ENCODE measurements around the gene CYP2W1. TPM values are rescaled to one million over a fixed set of nuclear protein-coding genes. Genes with fewer than 3 reads are reported as not detected.

The CYP2W1 gene
- polyA plus RNA-seq, 1 donor (not counting 4 experiments of a cell fraction or from before 2014, with no cell fraction given) = 0.05 TPM

DNA sequence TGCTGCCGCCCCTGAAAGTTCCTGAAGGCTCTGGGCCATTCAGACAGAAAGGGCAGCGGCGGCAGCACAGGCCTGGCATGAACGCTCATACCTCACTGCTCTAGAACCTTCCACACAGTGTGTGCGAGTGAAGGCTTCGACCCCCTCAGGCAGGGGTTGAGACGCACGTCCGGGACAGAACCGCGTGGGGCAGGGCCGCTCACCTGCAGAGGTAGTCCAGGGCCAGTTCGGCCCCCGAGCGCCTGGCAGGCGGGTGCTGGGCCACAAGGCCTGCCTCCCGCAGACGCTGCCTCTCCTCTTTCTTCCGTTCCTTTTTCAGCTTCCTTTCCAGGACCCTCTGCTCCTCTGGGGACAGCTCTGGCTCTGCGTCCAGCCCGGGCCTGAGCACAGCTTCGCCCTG, 26.8 kb downstream of the CYP2W1 start:
- H3K79me2 ChIP-seq (ENCODE audit: control insufficient read depth, insufficient read depth, low read length) = peaks cover 9% of the 10 kb centered on the region
- FAIRE-seq (no peak), DNase-seq (ENCODE audit: low read depth, low spot score) (no peak)
- no peak overlapping the region for H2AFZ ChIP-seq (ENCODE audit: control insufficient read depth, low read length)
- no peak overlapping the region for H3K4me3 ChIP-seq (ENCODE audit: control insufficient read depth in 2 of 3, extremely low read depth in 1 of 3, insufficient read depth in 2 of 3, low read depth in 1 of 3, low read length in 3 of 3)
- H3K9ac ChIP-seq (ENCODE audit: control insufficient read depth, extremely low read depth, insufficient read depth, low read length) = no peak overlapping the region
- H3K9me3 ChIP-seq (ENCODE audit: control insufficient read depth, low read depth, low read length) = no peaks in the 10 kb centered on the region
- dilution Hi-C loops (cut with MboI; ENCODE audit: extremely low pct_ligation_motif_present, low sequenced_read_pairs) = no loop called here
- peaks cover 8% of the 10 kb centered on the region for H3K4me1 ChIP-seq (ENCODE audit: control insufficient read depth, extremely low read depth, insufficient read depth, low read length)
- H3K36me3 ChIP-seq (ENCODE audit: control insufficient read depth in 2 of 2, extremely low read depth in 1 of 2, insufficient read depth in 2 of 2, low read length in 2 of 2) = peaks cover 0 to 2% of the 10 kb centered on the region in 2 experiments
- no peak overlapping the region for H3K4me2 ChIP-seq (ENCODE audit: control insufficient read depth, extremely low read depth, insufficient read depth, low read depth, low read length)
- H3K9me1 ChIP-seq (ENCODE audit: control insufficient read depth, extremely low read depth, insufficient read depth, low read length) = no peaks in the 10 kb centered on the region
- H3K27ac ChIP-seq (ENCODE audit: control insufficient read depth, insufficient read depth, low read length) = no peak overlapping the region
- H4K20me1 ChIP-seq (ENCODE audit: control insufficient read depth, extremely low read depth, insufficient read depth, low read length) = peaks cover 9% of the 10 kb centered on the region
- no peaks in the 10 kb centered on the region for H3K27me3 ChIP-seq (ENCODE audit: control insufficient read depth, extremely low read depth, insufficient read depth, low read length)
- TF ChIP-seq, protein P1, sequence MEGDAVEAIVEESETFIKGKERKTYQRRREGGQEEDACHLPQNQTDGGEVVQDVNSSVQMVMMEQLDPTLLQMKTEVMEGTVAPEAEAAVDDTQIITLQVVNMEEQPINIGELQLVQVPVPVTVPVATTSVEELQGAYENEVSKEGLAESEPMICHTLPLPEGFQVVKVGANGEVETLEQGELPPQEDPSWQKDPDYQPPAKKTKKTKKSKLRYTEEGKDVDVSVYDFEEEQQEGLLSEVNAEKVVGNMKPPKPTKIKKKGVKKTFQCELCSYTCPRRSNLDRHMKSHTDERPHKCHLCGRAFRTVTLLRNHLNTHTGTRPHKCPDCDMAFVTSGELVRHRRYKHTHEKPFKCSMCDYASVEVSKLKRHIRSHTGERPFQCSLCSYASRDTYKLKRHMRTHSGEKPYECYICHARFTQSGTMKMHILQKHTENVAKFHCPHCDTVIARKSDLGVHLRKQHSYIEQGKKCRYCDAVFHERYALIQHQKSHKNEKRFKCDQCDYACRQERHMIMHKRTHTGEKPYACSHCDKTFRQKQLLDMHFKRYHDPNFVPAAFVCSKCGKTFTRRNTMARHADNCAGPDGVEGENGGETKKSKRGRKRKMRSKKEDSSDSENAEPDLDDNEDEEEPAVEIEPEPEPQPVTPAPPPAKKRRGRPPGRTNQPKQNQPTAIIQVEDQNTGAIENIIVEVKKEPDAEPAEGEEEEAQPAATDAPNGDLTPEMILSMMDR (optimal IDR thresholded peaks at IDR 0.05 in 1 of 3, IDR thresholded peaks at IDR 0.05 in 1 of 3, conservative IDR thresholded peaks at IDR 0.05 in 1 of 3; ENCODE audit: extremely low read depth in 1 of 3, insufficient read depth in 2 of 3, low read length in 3 of 3) = no peak
- no peak for TF ChIP-seq EZH2 (IDR thresholded peaks at IDR 0.05; ENCODE audit: low read length)

DNA sequence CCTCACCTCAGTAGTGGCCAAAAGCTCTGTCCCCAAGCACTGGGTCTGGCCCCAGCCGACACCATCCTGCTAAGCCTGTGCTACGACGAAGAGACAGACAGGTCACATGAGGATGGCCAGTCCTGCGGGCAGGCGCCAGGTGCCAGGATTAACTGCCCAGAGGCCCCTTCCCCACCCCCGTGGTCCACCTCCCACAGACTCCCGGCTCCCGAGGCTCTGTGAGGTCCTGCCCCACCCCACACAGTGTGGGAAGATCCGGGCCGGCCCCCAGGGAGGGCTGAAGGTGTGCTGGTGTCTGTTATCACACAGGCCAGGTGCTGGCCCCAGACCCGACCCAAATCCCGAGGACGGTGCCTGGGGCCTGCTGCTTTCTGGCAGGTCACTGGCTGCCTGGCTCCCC, 27.2 kb downstream of the CYP2W1 start:
- Histone ChIP-seq H3K9me1 (ENCODE audit: control insufficient read depth, extremely low read depth, insufficient read depth, low read length) (no peaks in the 10 kb centered on the region), H3K9me3 (ENCODE audit: control insufficient read depth, low read depth, low read length) (no peaks in the 10 kb centered on the region), H3K4me3 (ENCODE audit: control insufficient read depth in 2 of 3, extremely low read depth in 1 of 3, insufficient read depth in 2 of 3, low read depth in 1 of 3, low read length in 3 of 3) (no peak overlapping the region), H3K27me3 (ENCODE audit: control insufficient read depth, extremely low read depth, insufficient read depth, low read length) (no peaks in the 10 kb centered on the region), H3K4me1 (ENCODE audit: control insufficient read depth, extremely low read depth, insufficient read depth, low read length) (peaks cover 8% of the 10 kb centered on the region), H3K27ac (ENCODE audit: control insufficient read depth, insufficient read depth, low read length) (no peak overlapping the region), H3K79me2 (ENCODE audit: control insufficient read depth, insufficient read depth, low read length) (peaks cover 10% of the 10 kb centered on the region), H3K4me2 (ENCODE audit: control insufficient read depth, extremely low read depth, insufficient read depth, low read depth, low read length) (no peak overlapping the region), H4K20me1 (ENCODE audit: control insufficient read depth, extremely low read depth, insufficient read depth, low read length) (peaks cover 11% of the 10 kb centered on the region), H3K36me3 (ENCODE audit: control insufficient read depth in 2 of 2, extremely low read depth in 1 of 2, insufficient read depth in 2 of 2, low read length in 2 of 2) (peaks cover 0 to 2% of the 10 kb centered on the region in 2 experiments), H2AFZ (ENCODE audit: control insufficient read depth, low read length) (no peak overlapping the region), H3K9ac (ENCODE audit: control insufficient read depth, extremely low read depth, insufficient read depth, low read length) (no peak overlapping the region)
- TF ChIP-seq, protein P1 (optimal IDR thresholded peaks at IDR 0.05 in 1 of 3, IDR thresholded peaks at IDR 0.05 in 1 of 3, conservative IDR thresholded peaks at IDR 0.05 in 1 of 3; ENCODE audit: extremely low read depth in 1 of 3, insufficient read depth in 2 of 3, low read length in 3 of 3) = no peak
- no peak for TF ChIP-seq EZH2 (IDR thresholded peaks at IDR 0.05; ENCODE audit: low read length)
- dilution Hi-C loops (cut with MboI; ENCODE audit: extremely low pct_ligation_motif_present, low sequenced_read_pairs) = no loop called here
- DNase-seq (ENCODE audit: low read depth, low spot score) (no peak), FAIRE-seq (no peak)
